Retinal pigment epithelial cell (primary cell): ENCODE results near the gene GUCY1A2.

Experiments used
- DNase-seq: peaks from one replicate; pipeline ENCODE4 v3.0.0-alpha.2; 2010; ENCODE audit warnings: low read depth
- H3K4me3 ChIP-seq: 2 replicates; pipeline ENCODE4 v1.5.1; 2011; ENCODE audit warnings: mild to moderate bottlenecking, low read length, control low read depth, moderate library complexity
- TF ChIP-seq, protein P1 (sequence below): conservative IDR thresholded peaks from 2 replicates; pipeline ENCODE4 v1.5.1; 2011; ENCODE audit warnings: low read depth, low read length, control low read depth, inconsistent platforms

GUCY1A2 gene

GRCh38 chr11:106728379-106728778 is 289.9 kb downstream of the GUCY1A2 start:
- TF ChIP-seq, protein P1, sequence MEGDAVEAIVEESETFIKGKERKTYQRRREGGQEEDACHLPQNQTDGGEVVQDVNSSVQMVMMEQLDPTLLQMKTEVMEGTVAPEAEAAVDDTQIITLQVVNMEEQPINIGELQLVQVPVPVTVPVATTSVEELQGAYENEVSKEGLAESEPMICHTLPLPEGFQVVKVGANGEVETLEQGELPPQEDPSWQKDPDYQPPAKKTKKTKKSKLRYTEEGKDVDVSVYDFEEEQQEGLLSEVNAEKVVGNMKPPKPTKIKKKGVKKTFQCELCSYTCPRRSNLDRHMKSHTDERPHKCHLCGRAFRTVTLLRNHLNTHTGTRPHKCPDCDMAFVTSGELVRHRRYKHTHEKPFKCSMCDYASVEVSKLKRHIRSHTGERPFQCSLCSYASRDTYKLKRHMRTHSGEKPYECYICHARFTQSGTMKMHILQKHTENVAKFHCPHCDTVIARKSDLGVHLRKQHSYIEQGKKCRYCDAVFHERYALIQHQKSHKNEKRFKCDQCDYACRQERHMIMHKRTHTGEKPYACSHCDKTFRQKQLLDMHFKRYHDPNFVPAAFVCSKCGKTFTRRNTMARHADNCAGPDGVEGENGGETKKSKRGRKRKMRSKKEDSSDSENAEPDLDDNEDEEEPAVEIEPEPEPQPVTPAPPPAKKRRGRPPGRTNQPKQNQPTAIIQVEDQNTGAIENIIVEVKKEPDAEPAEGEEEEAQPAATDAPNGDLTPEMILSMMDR: no peak
- no peak overlapping the region for H3K4me3 ChIP-seq
- DNase-seq: no peak

DNA sequence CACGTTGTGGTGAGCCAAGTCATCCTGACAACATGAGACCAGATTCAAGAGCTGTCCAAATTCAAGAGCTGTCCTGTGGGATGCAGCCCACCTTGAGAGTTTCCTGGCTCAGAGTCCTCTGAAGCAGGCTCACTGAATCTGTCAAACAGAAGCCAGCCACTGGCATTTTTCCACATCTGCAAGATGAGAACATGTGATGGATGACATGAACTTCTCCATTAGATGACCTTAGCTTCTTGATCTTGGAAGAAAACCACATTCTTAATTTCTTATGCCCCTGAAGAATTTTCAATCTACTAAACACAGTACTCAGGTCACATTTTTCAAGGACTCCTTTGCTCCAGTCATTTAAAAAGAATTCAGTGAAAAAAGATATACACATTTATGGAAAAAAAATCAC is 291.0 kb downstream of the GUCY1A2 start:
- H3K4me3 ChIP-seq: no peak overlapping the region
- TF ChIP-seq, protein P1: no peak

DNA sequence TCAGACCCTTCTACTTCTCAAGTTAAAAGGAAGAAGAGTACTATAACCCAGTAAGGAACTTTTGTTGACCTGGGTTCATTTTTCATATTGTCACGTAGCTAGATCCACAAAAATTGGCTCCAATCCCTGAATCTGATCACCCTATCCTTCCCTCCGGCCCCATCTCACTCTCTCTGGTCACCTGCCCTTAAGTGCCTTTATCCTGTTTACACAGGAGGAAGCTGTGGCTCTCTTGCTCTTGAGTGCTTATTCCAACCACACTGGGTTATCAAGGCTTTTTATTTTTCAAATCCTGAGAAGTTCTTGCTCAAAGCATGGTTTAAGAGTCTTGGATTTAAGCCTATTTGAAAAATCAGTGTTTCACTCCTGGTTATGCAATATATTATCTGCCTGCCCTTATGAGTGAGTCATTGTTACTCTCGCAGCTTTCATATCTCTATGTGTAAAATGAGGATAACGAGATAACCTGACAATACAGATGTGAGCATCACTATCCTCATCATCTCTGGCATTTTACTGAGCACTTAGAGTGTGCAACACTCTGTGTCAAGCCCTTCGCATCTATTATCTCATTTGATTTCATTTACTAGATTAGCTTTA is 293.9 kb downstream of the GUCY1A2 start:
- no peak overlapping the region for H3K4me3 ChIP-seq

More for the DNA sequence above, 291.0 kb downstream of the GUCY1A2 start:
- no peak for DNase-seq

DNA sequence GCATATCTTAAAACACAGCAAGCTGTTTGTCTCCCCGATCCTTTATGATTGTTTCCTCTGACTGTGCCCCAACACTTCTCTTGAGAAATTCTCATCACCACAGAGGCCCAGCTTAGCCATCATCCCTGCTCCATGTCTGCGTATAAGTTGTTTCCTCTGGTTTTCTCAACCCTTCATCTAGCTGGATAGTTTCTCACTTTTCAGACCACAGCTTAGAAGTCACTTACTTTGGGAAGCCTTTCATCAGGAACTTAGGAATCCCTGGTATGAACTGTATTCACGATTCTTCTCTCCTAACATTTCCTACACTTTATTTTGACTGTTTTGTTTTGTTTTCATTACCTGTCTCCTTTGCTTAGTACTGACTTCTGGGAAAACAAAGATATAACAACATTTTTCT is 295.2 kb downstream of the GUCY1A2 start:
- H3K4me3 ChIP-seq: no peak overlapping the region
- TF ChIP-seq, protein P1: no peak
- DNase-seq: no peak

More for the DNA sequence above, 293.9 kb downstream of the GUCY1A2 start:
- peak; percentile 56 for DNase-seq
- TF ChIP-seq, protein P1: no peak

DNA sequence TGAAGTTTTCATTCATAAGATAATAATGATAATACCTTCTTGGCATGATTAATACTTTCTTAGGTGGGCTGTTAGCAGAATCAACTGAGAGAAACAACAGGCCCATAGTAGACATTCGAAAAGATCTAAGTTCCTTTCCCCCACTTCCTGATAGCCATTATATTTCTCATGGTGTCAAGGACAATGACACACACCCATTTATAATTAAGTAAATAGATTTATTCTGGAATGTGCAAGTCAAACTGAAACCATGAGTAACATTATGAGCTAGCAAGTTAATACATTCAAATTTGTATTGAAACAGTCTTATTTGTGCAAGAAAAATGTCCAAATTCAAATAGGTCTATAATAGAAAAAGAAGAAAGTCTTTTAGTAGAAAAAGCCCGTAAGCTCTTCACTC is 301.1 kb downstream of the GUCY1A2 start:
- TF ChIP-seq, protein P1: no peak
- no peak overlapping the region for H3K4me3 ChIP-seq
- DNase-seq: no peak

DNA sequence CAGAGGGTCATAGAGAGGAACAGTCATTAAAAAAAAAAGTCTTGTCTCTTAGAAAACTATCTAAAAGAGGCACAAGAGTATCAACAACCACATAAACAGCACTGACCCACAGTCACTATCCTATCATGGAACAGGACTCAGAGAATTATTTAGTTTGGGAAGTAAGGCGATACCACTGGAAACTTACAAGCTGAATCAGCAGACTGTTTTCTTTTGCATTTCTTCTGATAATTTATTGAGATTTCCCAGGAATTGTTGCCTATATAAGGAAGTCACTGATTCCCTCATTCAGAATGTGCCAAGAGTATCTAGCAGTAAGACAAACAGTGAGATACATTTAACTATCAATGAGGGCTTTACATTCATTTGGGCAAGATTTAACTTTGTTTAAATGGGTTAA is 304.1 kb downstream of the GUCY1A2 start:
- no peak overlapping the region for H3K4me3 ChIP-seq
- TF ChIP-seq, protein P1: no peak
- no peak for DNase-seq

DNA sequence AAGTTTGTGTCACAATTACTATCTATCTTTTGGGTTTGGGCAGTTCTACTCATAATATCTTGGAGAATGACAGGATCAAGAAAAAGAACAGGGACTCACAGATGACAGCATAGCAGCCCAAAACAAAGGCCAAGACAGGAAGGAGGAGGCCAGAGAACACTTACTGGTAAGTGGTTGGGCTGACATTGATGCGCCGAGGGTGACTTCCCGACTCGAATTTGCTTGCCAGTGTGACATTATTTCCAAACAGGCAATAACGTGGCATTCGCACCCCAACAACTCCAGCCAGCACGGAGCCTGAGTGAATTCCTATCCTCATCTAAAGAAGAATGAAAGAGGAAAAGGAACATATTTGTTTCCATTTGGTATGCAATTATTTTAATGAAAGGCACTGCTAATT is 309.9 kb downstream of the GUCY1A2 start:
- no peak overlapping the region for H3K4me3 ChIP-seq
- TF ChIP-seq, protein P1: no peak

More for the DNA sequence above, 309.9 kb downstream of the GUCY1A2 start:
- DNase-seq: no peak
